Smooth muscle cell (in vitro differentiated cells): Measurements from ENCODE around the gene NUDT21. TPM values are rescaled to one million over a fixed set of nuclear protein-coding genes. Genes with fewer than 3 reads are reported as not detected.
"Not testable (repeated sequence)": the region's sequence is repeated elsewhere in the genome, so short reads cannot be mapped to it uniquely, and the experiment has no call there.

Source experiments
- DNase-seq: peaks from one replicate; lab custom pipeline; 2025; ENCODE audit not compliant: unreplicated experiment; lab: John Stamatoyannopoulos, UW
- H2AFZ ChIP-seq: fragments of 200-600 bp; sonication (generic); 2 replicates; pipeline ENCODE4 v1.6.0; 2016; ENCODE audit warnings: antibody characterized with exemption, low read depth, mild to moderate bottlenecking
- H3F3A ChIP-seq: fragments of 200-600 bp; sonication (generic); 2 replicates; pipeline ENCODE4 v1.6.0; 2017; ENCODE audit warnings: antibody characterized with exemption, low read depth
- H3K27ac ChIP-seq: fragments of 200-600 bp; sonication (generic); 2 replicates; pipeline ENCODE4 v1.5.1; 2016; ENCODE audit warnings: low read depth, mild to moderate bottlenecking
- H3K27me3 ChIP-seq: fragments of 200-600 bp; sonication (generic); 2 replicates; pipeline ENCODE4 v1.6.1; 2016; ENCODE audit warnings: low read depth, mild to moderate bottlenecking
- H3K36me3 ChIP-seq: fragments of 200-600 bp; sonication (generic); 2 replicates; pipeline ENCODE4 v1.5.1; 2016; ENCODE audit warnings: low read depth
- H3K4me1 ChIP-seq: fragments of 200-600 bp; sonication (generic); 2 replicates; pipeline ENCODE4 v1.5.1; 2016; ENCODE audit warnings: low read depth
- H3K4me2 ChIP-seq: fragments of 200-600 bp; sonication (generic); 2 replicates; pipeline ENCODE4 v1.6.0; 2016; ENCODE audit warnings: mild to moderate bottlenecking
- H3K4me3 ChIP-seq: fragments of 200-600 bp; sonication (generic); 2 replicates; pipeline ENCODE4 v1.5.1; 2016; ENCODE audit warnings: mild to moderate bottlenecking
- H3K79me2 ChIP-seq: fragments of 200-600 bp; sonication (generic); 2 replicates; pipeline ENCODE4 v1.6.0; 2016; ENCODE audit warnings: low read depth, mild to moderate bottlenecking
- H3K9ac ChIP-seq: fragments of 200-600 bp; sonication (generic); 2 replicates; pipeline ENCODE4 v1.6.0; 2016; ENCODE audit warnings: low read depth
- H3K9me3 ChIP-seq: fragments of 200-600 bp; sonication (generic); replicated peaks from 2 replicates; pipeline ENCODE4 v1.5.1; 2016; ENCODE audit warnings: low read depth
- H4K20me1 ChIP-seq: fragments of 200-600 bp; sonication (generic); 2 replicates; pipeline ENCODE4 v1.6.0; 2016; ENCODE audit warnings: low read depth
- WGBS: methylation state at CpG from one replicate; pipeline ENCODE4 v1.1.7; 2016; ENCODE audit warnings: low lambda C conversion rate; 5-methylcytosine and 5-hydroxymethylcytosine counted together
- polyA plus RNA-seq: library from polyadenylated mRNA; unstranded; fragments of >200 nt; fragmentation: Nextera tagmentation; extraction: Ambion mirVana; gene quantifications from 2 replicates; pipeline ENCODE4 v1.2.1, GENCODE V29; 2016
- total RNA-seq: library from RNA; depleted of rRNA; stranded (reverse); fragments of >200 nt; gene quantifications from 2 replicates; pipeline ENCODE4 v1.2.3, GENCODE V29; 2014
- TF ChIP-seq, protein P1 (sequence below): fragments of 200-600 bp; sonication (generic); IDR thresholded peaks from 2 replicates; pipeline ENCODE4 v1.5.1; 2017; ENCODE audit warnings: borderline replicate concordance, mild to moderate bottlenecking, antibody characterized with exemption; ENCODE audit not compliant: insufficient read depth, poor library complexity, severe bottlenecking

NUDT21 gene
- total and polyA plus RNA-seq, 2 experiments from 2014 or later: 44.4 to 101 TPM

DNA sequence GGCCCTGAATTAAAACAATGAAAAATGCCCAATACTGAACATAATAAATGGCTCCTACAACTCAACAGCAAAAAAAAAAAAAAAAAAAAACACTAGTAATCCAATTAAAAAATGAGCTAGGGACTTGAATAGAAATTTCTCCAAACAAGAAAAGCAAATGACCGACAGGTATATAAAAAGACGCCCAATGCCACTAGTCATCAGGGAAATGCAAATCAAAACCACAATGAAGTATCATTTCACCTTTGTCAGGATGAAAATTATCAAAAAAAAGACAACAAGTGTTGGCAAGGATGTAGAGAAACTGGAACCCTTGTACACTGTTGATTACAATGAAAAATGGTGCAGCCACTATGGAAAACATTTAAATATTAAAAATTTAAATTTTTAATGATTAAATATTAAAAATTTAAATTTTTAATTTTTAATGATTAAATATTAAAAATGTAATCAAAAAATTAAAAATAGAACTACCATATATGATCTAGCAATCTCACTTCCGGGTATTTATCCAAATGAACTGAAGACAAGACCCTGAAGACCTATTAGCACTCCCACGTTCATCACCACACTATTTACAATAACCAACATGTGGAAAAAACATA lies 40.6 kb upstream of the NUDT21 start:
- Histone ChIP-seq H4K20me1 (no peaks in the 10 kb centered on the region), H2AFZ (no peak overlapping the region)
- TF ChIP-seq, protein P1, sequence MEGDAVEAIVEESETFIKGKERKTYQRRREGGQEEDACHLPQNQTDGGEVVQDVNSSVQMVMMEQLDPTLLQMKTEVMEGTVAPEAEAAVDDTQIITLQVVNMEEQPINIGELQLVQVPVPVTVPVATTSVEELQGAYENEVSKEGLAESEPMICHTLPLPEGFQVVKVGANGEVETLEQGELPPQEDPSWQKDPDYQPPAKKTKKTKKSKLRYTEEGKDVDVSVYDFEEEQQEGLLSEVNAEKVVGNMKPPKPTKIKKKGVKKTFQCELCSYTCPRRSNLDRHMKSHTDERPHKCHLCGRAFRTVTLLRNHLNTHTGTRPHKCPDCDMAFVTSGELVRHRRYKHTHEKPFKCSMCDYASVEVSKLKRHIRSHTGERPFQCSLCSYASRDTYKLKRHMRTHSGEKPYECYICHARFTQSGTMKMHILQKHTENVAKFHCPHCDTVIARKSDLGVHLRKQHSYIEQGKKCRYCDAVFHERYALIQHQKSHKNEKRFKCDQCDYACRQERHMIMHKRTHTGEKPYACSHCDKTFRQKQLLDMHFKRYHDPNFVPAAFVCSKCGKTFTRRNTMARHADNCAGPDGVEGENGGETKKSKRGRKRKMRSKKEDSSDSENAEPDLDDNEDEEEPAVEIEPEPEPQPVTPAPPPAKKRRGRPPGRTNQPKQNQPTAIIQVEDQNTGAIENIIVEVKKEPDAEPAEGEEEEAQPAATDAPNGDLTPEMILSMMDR: no peak

DNA sequence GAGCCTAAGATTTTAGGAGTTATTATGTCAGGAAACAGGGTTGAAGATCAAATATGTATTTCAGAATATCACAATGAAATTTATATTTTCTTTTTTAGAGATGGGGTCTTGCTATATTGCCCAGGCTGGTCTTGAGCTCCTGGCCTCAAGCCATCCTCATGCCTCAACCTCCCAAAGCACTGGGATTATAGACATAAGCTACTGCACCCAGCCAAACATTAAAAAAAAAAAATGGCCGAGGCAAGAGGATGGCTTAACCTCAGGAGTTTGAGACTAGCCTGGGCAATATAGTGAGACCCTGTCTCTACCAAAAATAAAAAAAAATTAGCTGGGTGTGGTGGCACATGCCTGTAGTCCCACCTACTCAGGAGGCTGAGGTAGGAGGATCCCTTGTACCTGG lies 37.7 kb upstream of the NUDT21 start:
- not testable (repeated sequence) for H3K9ac ChIP-seq, H3K4me3 ChIP-seq, H3K27me3 ChIP-seq, H3K4me1 ChIP-seq, H3K36me3 ChIP-seq, H2AFZ ChIP-seq, H3F3A ChIP-seq, H4K20me1 ChIP-seq, DNase-seq, H3K4me2 ChIP-seq, H3K27ac ChIP-seq, H3K79me2 ChIP-seq, H3K9me3 ChIP-seq
- WGBS: 95% methylated on average over 1 of the region's 1 CpG

More for the DNA sequence above, 40.6 kb upstream of the NUDT21 start:
- no peaks in the 10 kb centered on the region for H3K79me2 ChIP-seq
- WGBS: 93% methylated on average over 4 of the region's 4 CpGs
- H3K27ac ChIP-seq: no peak overlapping the region
- no peaks in the 10 kb centered on the region for H3K36me3 ChIP-seq
- H3K9me3 ChIP-seq: no peaks in the 10 kb centered on the region
- no peaks in the 10 kb centered on the region for H3F3A ChIP-seq
- no peak overlapping the region for H3K4me3 ChIP-seq
- no peak for DNase-seq
- no peak overlapping the region for H3K4me2 ChIP-seq
- no peaks in the 10 kb centered on the region for H3K4me1 ChIP-seq
- no peaks in the 10 kb centered on the region for H3K27me3 ChIP-seq
- no peak overlapping the region for H3K9ac ChIP-seq

DNA sequence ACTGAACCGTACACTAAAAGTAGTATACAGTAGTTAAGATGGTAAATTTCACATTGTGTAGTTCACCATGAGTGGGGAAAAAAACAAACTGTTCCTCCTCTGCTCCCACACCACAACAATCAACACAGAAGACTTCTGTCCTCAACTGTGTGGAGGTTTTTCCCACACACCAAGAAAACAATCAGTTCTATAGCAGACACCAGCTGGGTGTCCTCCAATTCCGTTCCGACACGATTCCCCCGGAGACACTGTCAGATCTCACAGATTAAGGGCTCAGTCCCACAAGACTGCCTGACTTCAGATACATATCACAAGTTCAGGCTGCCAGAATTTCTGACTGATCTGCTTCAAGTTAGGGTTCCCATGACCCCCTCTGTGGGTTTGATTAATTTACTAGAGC lies 36.9 kb upstream of the NUDT21 start:
- H3K4me3 ChIP-seq: no peak overlapping the region
- TF ChIP-seq, protein P1: no peak
- 78% methylated on average over 5 of the region's 5 CpGs for WGBS
- no peaks in the 10 kb centered on the region for H3F3A ChIP-seq
- H4K20me1 ChIP-seq: no peaks in the 10 kb centered on the region
- no peaks in the 10 kb centered on the region for H3K79me2 ChIP-seq
- no peak overlapping the region for H2AFZ ChIP-seq
- H3K9ac ChIP-seq: no peak overlapping the region
- no peaks in the 10 kb centered on the region for H3K36me3 ChIP-seq
- H3K4me1 ChIP-seq: no peaks in the 10 kb centered on the region
- H3K27ac ChIP-seq: no peak overlapping the region
- H3K27me3 ChIP-seq: no peaks in the 10 kb centered on the region
- H3K4me2 ChIP-seq: no peak overlapping the region
- no peaks in the 10 kb centered on the region for H3K9me3 ChIP-seq
- no peak for DNase-seq

DNA sequence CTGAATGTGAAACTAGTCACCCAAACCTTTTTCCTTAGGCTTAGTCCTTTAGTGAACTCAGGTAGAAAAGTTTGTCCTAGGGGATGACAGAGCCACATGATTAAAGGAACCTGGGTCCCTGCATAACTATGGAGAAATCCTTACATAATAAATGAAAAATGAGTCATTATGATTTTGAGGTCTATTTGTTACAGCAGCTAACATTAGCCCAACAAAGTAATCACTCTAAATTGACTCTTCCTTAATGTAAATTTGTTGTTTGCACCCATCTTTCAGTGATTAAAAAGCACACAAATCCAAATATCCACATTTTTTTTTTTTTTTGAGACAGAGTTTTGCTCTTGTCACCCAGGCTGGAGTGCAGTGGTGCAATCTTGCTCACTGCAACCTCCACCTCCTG lies 32.3 kb upstream of the NUDT21 start:
- H4K20me1 ChIP-seq: peaks cover 19% of the 10 kb centered on the region
- H3K36me3 ChIP-seq: no peaks in the 10 kb centered on the region
- no peak for DNase-seq
- peaks cover 5% of the 10 kb centered on the region for H3K4me1 ChIP-seq
- no peak overlapping the region for H3K4me2 ChIP-seq
- H3K27ac ChIP-seq: no peak overlapping the region
- no peaks in the 10 kb centered on the region for H3K27me3 ChIP-seq
- no peaks in the 10 kb centered on the region for H3K79me2 ChIP-seq
- peaks cover 11% of the 10 kb centered on the region for H3F3A ChIP-seq
- H2AFZ ChIP-seq: no peak overlapping the region
- H3K9ac ChIP-seq: no peak overlapping the region
- no peak overlapping the region for H3K4me3 ChIP-seq
- no peaks in the 10 kb centered on the region for H3K9me3 ChIP-seq
- TF ChIP-seq, protein P1: no peak
